CD4-positive, alpha-beta T cell treated with Interleukin-6 at 100 ng/mL for 8 hours (primary cell): ENCODE data around the gene GJB3.
"Not testable (repeated sequence)": the region's sequence is repeated elsewhere in the genome, so short reads cannot be mapped to it uniquely, and the experiment has no call there.

Experiments used
- DNase-seq: peaks from one replicate; pipeline ENCODE4 v3.0.0-alpha.2; 2020; ENCODE audit warnings: mixed read lengths, low spot score

The GJB3 gene

DNA sequence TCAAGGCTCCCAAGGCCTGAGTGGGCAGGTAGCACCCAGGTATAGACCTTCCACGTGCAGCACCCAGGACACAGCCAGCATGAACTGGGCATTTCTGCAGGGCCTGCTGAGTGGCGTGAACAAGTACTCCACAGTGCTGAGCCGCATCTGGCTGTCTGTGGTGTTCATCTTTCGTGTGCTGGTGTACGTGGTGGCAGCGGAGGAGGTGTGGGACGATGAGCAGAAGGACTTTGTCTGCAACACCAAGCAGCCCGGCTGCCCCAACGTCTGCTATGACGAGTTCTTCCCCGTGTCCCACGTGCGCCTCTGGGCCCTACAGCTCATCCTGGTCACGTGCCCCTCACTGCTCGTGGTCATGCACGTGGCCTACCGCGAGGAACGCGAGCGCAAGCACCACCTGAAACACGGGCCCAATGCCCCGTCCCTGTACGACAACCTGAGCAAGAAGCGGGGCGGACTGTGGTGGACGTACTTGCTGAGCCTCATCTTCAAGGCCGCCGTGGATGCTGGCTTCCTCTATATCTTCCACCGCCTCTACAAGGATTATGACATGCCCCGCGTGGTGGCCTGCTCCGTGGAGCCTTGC lies 19.7 kb upstream of the GJB3 start:
- no peak for DNase-seq

DNA sequence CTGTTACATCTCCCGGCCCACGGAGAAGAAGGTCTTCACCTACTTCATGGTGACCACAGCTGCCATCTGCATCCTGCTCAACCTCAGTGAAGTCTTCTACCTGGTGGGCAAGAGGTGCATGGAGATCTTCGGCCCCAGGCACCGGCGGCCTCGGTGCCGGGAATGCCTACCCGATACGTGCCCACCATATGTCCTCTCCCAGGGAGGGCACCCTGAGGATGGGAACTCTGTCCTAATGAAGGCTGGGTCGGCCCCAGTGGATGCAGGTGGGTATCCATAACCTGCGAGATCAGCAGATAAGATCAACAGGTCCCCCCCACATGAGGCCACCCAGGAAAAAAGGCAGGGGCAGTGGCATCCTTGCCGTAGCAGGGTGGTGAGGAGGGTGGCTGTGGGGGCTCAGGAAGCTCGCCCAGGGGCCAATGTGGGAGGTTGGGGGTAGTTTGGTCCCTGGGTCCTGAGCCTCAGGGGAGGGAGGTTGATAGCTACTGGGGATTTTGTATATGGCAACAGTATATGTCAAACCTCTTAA lies 19.2 kb upstream of the GJB3 start:
- no peak for DNase-seq

DNA sequence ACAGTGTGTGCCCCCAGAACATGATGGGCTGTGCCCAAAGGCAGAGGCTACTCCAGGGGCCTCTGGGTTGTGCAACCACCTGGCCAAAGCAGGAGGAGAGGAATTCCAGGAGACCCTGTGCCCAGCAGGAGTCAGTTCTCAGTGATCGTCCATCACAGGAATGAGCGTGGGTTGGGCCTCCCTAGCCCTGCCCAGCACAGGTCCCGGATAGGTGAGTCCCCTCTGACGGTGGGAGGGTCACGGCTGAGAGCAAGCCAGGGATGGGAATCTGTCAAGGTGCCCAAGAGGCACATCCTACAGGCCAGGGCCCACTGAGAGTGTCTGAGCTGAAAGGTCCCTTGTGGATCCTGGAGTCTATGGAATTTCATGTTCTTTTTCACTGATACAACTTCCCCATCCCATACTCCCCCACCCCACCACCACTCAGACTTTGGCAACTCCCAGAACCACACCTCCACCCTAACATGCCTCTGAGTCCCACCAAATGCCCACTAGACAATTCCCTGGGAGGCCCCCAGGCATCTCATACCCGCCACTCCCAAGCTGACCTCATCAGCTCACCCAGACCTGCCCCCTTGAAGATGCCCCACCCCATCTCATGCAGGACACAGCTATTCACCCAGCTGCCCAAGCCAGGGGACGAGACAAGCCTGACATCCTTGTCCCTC lies 18.4 kb upstream of the GJB3 start:
- no peak for DNase-seq

DNA sequence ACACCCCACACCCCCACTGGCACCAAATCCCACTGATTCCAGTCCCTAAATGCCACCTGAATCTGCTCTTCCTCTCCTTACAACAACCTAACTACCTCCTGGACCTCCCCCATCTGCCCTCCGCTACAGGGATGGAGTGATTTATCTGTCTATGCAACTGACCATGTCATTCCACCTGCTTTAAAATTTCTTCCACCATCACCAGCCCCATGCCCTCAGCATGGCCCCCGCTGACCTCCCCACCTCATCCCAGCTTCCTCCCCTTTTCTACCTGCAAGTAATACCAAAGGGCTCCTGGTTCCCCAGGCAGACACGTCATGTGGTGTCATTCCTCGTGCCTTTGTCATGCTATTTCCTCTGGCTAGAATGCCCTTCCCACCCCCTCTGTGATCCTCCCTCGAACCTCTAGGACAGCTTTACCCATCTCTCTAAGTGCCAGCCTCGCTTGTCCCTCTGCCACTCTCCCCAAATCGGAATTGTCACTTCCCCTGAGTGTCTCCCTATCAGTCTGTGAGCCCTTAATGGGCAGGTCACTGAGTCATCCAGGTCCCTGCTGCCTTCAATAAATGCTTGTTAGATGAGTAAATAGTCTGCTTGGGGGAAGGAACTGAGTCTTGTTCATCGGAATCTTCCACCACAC lies 17.8 kb upstream of the GJB3 start:
- no peak for DNase-seq

DNA sequence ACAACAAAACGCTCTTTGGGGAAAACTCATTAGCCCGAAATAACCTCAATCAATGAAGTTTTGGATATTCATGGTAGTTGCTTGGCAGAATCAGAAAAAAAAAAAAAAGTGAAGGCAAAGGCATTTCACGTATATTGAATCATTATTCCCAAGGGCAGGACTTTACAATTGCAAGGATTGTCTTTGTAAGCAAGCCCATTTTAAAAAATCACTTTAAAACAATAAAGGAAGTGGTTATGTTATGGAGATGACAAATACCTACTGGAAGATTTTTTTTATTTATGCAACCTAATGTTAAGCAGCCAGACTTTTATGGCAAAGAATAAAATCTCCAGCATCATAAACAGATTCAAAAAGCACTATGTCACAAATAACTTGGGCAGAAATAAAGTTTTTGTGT lies 12.2 kb upstream of the GJB3 start:
- DNase-seq, result no peak

DNA sequence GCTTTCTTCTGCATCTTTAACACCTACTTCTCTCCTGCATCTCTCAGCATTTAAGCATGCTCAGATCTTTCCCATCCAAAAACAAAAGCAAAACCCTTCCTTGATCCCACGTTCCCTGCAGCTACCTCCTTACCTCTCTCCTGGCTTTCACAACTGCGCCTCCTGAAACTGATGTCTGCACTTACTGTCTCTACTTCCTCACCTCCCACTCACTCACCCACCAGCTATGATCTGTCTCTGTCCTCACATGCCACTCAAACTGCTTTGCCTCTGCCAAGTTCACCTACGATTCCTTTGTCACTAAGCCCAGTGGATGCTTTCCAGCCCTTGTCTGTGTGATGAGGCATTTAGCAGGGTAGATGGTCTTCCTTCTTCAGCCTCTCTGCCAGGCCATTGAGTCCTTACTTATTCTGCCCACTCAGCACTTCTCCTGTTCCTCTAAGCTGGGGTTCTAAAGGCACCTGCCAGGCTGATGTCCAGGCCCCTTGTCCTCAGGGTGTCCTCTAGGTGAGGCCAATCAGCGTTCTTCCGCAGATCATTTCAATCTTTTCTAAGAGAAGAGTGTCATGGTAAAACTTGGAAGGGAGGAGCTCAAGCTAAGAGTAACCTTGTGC lies 10.0 kb upstream of the GJB3 start:
- DNase-seq, result no peak

DNA sequence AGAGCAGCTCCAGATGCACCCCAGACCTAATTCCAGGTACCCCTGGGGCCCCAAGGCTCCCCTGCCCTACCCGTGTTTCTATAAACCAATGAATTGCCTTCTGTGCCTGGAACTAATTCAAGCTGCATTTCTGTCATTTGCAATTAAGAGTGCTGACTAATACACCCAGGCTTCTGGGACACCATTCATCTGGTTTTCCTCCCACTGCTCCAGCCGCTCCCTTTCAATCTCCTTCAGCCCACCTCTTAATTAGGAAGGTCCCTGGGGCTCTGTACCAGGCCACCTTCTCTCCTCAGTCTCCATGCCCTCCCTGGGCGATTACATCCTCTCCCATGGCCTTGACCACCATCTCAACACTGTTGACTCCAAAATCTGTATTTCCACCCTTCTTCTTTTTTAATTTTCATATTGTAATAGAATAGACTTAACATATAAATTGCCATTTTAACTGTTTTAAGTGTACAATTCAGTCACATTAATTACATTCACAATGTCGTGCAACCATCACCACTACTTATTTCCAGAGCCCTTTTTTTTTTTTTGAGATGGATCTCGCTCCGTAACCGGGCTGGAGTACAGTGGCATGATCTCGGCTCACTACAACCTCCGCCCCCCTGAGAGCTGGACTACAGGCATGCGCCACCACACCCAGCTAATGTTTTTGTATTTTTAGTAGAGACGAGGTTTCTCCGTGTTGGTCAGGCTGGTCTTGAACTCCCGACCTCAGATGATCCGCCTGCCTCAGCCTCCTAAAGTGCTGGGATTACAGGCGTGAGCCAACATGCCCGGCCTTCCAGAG lies 9.2 kb upstream of the GJB3 start:
- no peak for DNase-seq

DNA sequence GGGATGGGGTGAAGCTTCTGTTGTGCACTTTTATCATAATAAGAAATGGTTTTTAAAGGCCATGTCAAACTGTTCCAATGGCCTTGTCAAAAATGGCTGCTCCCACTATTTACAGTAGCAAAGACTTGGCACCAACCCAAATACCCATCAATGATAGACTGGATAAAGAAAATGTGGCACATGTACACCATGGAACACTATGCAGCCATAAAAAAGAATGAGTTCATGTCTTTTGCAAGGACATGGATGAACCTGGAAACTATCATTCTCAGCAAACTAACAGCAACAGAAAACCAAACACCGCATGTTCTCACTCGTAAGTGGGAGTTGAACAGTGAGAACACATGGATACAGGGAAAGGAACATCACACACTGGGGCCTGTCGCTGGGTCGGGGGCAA lies 7.9 kb upstream of the GJB3 start:
- not testable (repeated sequence) for DNase-seq

DNA sequence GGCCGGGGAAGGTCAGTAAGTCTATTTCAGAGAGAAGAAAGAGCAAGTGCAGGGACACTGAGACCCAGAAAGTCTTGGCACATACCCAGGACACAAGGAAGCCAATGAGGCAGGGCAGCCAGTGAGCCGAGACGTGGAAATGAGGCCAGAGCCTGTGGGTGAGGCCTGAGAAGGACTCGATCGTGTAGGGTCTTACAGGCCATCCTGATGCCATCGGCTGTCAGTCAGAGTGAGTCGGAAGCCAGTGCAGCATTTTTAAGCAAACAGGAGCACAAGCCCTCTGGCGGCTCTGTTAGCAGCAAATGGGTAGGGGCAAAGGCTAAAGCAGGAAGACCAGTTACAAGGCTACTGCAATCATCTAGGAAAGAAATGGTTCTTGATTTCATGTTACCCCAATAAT lies 6.1 kb upstream of the GJB3 start:
- no peak for DNase-seq

DNA sequence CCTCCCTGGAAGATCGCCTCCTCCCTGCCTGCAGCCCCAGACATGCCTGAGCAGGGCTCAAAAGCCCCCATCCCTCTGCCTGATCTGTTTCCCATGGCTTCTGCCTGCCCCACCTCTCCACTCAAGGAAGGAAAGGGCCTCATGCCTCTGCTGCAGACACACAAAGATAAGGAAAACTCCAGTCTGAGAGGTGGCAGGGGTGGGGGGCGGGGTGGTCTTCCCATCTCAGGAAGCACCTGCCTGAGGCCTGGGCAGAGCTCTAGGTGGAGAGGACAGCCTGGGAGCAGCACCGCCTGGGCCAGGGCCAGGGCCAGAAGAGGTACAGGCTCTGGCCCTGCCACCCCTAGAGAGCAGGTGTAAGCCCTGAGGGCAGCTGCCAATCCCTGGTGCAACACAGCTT lies 4.1 kb upstream of the GJB3 start:
- no peak for DNase-seq

DNA sequence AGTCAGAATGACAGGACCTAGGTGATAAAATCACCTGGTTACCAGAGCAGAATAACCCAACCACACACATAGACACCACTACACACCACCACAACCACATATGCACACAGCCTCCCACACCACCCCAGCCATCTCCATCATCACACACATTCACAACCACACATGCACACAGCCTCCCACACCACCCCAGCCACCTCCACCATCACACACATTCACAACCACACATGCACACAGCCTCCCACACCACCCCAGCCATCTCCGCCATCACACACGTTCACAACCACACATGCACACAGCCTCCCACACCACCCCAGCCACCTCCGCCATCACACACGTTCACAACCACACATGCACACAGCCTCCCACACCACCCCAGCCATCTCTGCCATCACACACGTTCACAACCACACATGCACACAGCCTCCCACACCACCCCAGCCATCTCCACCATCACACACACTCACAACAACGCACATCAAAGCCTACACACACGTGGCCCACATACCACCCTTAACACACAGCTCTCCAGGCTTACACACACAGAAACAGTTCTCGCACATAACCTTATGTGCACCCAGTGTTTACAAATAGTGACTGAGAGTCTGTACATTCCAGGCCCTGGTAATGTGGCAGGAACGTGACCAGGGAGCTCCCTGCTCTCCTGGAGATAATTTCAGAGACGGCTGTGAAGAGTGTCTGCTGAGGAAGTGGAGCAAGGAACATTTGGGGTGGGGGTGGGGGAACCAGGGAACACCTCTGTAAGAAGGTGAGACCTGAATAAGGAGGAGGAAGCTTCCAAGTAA lies 3.3 kb upstream of the GJB3 start:
- no peak for DNase-seq

DNA sequence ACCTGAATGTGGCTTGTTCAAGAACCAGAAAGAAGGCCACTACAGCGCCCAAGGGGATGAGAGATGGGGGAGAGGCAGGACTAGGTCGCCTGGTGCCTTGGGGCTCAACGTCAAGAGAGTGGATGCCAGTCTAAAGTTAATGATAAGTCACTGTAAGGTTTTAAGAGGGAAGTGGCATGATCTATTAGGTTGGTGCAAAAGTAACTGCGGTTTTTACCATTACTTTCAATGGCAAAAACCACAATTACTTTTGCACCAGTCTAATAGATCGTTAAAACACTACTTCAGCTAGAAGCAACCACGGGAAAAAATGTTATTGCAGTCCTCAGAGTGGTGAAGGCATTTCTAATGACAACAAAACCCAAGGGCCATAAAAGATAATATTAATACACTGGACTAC lies 2.6 kb upstream of the GJB3 start:
- DNase-seq, result no peak

DNA sequence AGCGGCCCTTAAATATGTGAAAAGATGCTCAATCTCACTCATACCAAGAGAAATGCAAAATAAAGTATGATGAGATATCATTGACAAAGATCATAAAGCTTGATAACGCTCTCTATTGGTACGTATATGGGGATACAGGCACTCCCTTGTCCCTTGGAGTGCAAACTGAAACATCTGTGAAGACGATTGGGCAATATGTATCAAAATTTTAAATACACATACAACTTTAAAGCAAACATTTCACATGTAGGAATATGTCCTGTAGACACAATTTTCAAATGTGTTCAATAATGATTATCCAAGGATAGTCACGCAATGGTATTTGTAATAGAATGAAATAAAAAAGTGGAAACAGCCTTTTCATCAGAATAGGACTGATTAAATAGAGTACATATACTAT lies 2.0 kb upstream of the GJB3 start:
- DNase-seq, result no peak

DNA sequence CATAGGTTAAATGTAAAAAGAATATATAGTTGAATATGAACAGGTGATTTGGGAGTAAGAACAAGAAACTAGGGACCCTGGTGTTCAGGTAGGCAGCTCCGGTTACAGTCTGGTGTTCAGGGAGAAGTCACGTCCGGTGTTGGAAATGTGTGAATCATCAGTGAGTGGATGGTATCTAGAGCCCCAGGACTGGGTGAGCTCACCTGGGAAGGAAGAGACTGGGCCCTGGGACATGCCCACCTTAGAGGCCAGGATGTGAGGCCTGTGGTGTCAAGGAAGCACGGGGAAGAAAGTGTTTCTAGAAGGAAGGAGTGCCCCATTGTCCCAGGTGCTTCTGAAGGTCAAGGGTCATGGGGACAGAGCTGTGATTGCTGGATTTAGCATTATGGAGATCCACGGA lies 1.5 kb upstream of the GJB3 start:
- DNase-seq, result no peak

DNA sequence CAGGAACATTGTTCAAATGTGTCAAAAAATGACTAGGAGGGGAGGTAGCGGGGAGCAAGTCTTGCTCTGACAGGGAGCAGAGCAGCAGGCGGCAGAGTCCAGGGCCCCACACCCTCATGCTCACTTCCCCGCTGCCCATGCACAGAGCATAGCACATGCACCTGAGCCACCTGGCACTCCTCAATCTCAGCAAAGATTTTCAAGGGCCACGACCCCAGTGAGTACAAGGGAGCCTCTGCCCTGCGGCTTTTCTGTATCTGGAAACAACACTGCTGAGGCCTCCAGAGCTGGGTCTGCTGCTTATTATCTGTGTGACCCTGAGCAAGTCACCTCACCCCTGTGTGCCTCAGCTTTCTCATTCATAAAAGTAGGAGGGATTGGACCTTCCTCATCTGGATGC lies 1.1 kb upstream of the GJB3 start:
- no peak for DNase-seq

DNA sequence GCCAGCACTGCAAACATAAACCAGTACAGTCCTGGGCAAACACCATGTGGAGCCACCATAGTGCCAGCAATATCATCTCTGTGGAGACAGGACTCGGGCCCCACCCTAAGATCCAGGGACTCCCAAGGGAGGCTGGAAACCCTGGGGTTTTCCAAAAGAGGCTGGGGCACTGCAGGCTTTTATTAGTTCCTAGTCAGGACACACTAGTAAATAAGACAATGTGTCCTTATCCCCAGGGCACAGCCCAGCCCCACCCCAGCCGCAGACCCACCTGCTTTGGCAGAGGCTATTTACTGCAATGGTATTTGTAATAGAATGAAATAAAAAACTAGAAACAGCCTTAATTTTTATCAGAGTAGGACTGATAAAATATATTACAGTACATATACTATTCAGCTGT lies 486 bp upstream of the GJB3 start:
- DNase-seq, result no peak

DNA sequence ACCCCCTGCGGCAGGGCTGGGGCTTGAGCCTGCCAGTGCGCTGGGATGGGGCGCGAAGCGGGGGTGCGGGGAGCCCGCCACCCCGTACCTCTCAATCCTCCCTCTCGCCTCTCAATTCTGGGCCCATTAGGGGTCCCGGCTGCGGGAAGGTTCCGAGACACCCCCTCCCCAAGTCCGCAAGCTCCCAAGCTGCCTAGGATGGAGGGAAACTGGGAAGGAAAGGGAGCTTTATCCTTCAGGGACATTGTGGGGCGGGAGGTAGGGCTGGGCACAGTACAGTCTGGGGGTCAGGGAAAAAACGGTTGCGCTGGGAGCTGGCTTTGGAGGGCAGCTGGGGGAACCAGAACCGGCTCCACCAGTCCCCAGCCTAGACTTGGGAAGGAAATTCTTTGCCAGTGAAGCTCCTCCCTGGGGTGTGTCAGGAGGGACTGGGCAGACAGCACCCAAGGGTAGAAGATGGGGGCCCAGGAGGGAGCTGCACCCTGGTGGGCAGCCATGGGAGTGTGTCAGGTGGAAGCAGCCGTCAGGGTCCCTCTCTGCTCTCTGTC lies 904 bp downstream of the GJB3 start:
- DNase-seq, result no peak

DNA sequence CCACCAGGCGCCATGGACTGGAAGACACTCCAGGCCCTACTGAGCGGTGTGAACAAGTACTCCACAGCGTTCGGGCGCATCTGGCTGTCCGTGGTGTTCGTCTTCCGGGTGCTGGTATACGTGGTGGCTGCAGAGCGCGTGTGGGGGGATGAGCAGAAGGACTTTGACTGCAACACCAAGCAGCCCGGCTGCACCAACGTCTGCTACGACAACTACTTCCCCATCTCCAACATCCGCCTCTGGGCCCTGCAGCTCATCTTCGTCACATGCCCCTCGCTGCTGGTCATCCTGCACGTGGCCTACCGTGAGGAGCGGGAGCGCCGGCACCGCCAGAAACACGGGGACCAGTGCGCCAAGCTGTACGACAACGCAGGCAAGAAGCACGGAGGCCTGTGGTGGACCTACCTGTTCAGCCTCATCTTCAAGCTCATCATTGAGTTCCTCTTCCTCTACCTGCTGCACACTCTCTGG lies 3.8 kb downstream of the GJB3 start:
- no peak for DNase-seq

DNA sequence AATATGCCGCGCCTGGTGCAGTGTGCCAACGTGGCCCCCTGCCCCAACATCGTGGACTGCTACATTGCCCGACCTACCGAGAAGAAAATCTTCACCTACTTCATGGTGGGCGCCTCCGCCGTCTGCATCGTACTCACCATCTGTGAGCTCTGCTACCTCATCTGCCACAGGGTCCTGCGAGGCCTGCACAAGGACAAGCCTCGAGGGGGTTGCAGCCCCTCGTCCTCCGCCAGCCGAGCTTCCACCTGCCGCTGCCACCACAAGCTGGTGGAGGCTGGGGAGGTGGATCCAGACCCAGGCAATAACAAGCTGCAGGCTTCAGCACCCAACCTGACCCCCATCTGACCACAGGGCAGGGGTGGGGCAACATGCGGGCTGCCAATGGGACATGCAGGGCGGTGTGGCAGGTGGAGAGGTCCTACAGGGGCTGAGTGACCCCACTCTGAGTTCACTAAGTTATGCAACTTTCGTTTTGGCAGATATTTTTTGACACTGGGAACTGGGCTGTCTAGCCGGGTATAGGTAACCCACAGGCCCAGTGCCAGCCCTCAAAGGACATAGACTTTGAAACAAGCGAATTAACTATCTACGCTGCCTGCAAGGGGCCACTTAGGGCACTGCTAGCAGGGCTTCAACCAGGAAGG lies 4.3 kb downstream of the GJB3 start:
- DNase-seq, result no peak

DNA sequence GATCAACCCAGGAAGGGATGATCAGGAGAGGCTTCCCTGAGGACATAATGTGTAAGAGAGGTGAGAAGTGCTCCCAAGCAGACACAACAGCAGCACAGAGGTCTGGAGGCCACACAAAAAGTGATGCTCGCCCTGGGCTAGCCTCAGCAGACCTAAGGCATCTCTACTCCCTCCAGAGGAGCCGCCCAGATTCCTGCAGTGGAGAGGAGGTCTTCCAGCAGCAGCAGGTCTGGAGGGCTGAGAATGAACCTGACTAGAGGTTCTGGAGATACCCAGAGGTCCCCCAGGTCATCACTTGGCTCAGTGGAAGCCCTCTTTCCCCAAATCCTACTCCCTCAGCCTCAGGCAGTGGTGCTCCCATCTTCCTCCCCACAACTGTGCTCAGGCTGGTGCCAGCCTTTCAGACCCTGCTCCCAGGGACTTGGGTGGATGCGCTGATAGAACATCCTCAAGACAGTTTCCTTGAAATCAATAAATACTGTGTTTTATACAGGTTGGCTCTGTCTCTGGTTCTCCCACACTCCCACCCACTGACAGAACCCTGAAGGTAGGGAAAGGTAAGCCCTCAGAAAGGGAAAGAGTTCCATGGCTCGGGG lies 5.0 kb downstream of the GJB3 start:
- DNase-seq, result no peak
